A549 (cell line): ENCODE results near the gene PKHD1. TPM values are rescaled to one million over a fixed set of nuclear protein-coding genes. Genes with fewer than 3 reads are reported as not detected.
A peak's percentile ranks its signal among the peaks of the same experiment; 100 is the strongest.

Experiments
- ATAC-seq, 2 experiments: fragments of 200-7000 bp in 1 of 2; fragments of >200 bp in 1 of 2; cut with Nextera tagmentation in 1 of 2; cut with Tn5 transposase in 1 of 2; 3 replicates each; pipeline versions ENCODE4 v1.8.0 to v1.9.1; 2018 to 2020; ENCODE audit warnings: mild to moderate bottlenecking in 1 of 2, moderate library complexity in 1 of 2
- CTCF ChIA-PET: fragments of 300-600 bp; sonication (Branson Sonifier 250); formaldehyde crosslinking; extraction: SDS; loops from one replicate; lab custom pipeline; 2021; ENCODE audit warnings: antibody characterized with exemption, inconsistent platforms; lab: Yijun Ruan, JAX
- POLR2A ChIA-PET: fragments of 350-600 bp; formaldehyde crosslinking; extraction: SDS; loops from one replicate; lab custom pipeline; 2021; ENCODE audit warnings: antibody characterized with exemption, inconsistent platforms; lab: Yijun Ruan, JAX
- DNase-seq, 2 experiments: peaks; one replicate each; pipeline versions ENCODE4 v3.0.0 to v3.0.0-alpha.2; 2011 to 2016; ENCODE audit warnings: low read depth in 1 of 2, low spot score in 1 of 2
- FAIRE-seq: peaks from 2 replicates; lab custom pipeline; 2011; peaks lifted over from hg19 to GRCh38; lab: Jason Lieb, UNC
- H3K27ac ChIP-seq, 2 experiments: fragments of >200 bp; sonication (Bioruptor Twin); formaldehyde crosslinking; 3 replicates each; pipeline ENCODE4 v1.5.1; 2016 to 2017
- H3K4me1 ChIP-seq: fragments of >200 bp; sonication (Bioruptor Twin); formaldehyde crosslinking; 3 replicates; pipeline ENCODE4 v1.6.1; 2016
- H3K4me2 ChIP-seq: fragments of >200 bp; sonication (Bioruptor Twin); formaldehyde crosslinking; 3 replicates; pipeline ENCODE4 v1.6.1; 2016
- H3K4me3 ChIP-seq: fragments of >200 bp; sonication (Bioruptor Twin); formaldehyde crosslinking; 3 replicates; pipeline ENCODE4 v1.5.1; 2016
- H3K9me3 ChIP-seq: fragments of >200 bp; sonication (Bioruptor Twin); formaldehyde crosslinking; 3 replicates; pipeline ENCODE4 v1.6.1; 2016
- CBX2 ChIP-seq: fragments of 200-600 bp; sonication (generic); IDR thresholded peaks from 2 replicates; pipeline ENCODE4 v1.6.1; 2016; ENCODE audit warnings: low read depth, mild to moderate bottlenecking, borderline replicate concordance
- FOSB ChIP-seq: fragments of 250-450 bp; sonication (Bioruptor Pico); IDR thresholded peaks from 2 replicates; pipeline ENCODE4 v1.5.0; 2020; ENCODE audit warnings: mild to moderate bottlenecking, moderate library complexity
- FOXS1 ChIP-seq: fragments of 250-450 bp; sonication (Bioruptor Pico); IDR thresholded peaks from 2 replicates; pipeline ENCODE4 v1.5.0; 2020; ENCODE audit warnings: mild to moderate bottlenecking, moderate library complexity
- HOXA7 ChIP-seq: fragments of 250-450 bp; sonication (Bioruptor Pico); IDR thresholded peaks from 2 replicates; pipeline ENCODE4 v1.5.0; 2020; ENCODE audit warnings: mild to moderate bottlenecking, moderate library complexity
- KDM1A ChIP-seq: fragments of 200-600 bp; sonication (generic); IDR thresholded peaks from 2 replicates; pipeline ENCODE4 v1.6.1; 2016; ENCODE audit warnings: low read depth, mild to moderate bottlenecking
- KDM5A ChIP-seq: fragments of 200-600 bp; sonication (generic); IDR thresholded peaks from 2 replicates; pipeline ENCODE4 v1.6.1; 2016; ENCODE audit warnings: antibody characterized with exemption, mild to moderate bottlenecking
- MAFK ChIP-seq: fragments of 450-650 bp; IDR thresholded peaks from 2 replicates; pipeline ENCODE4 v1.6.1; 2014; ENCODE audit not compliant: partially characterized antibody
- MYC ChIP-seq: IDR thresholded peaks from 2 replicates; pipeline ENCODE4 v1.6.1; 2012; ENCODE audit warnings: mild to moderate bottlenecking, inconsistent platforms, low read length, improper control_type of control experiment, borderline replicate concordance
- RAD21 ChIP-seq, 2 experiments: fragments of >200 bp in 1 of 2; sonication (Bioruptor Twin) in 1 of 2; formaldehyde crosslinking in 1 of 2; IDR thresholded peaks in 1 of 2; conservative IDR thresholded peaks in 1 of 2; 2 replicates in 1 of 2; 3 replicates in 1 of 2; pipeline ENCODE4 v1.6.1; 2012 to 2018; ENCODE audit warnings: inconsistent platforms in 1 of 2
- RARB ChIP-seq: fragments of 250-450 bp; sonication (Bioruptor Pico); IDR thresholded peaks from 2 replicates; pipeline ENCODE4 v1.8.0; 2021; ENCODE audit warnings: mild to moderate bottlenecking, moderate library complexity
- RCOR1 ChIP-seq: fragments of 150-350 bp; IDR thresholded peaks from 2 replicates; pipeline ENCODE4 v1.6.1; 2014; ENCODE audit warnings: antibody characterized with exemption, low read length, low read depth
- RNF2 ChIP-seq: fragments of 200-600 bp; sonication (generic); IDR thresholded peaks from 2 replicates; pipeline ENCODE4 v1.6.1; 2016; ENCODE audit warnings: low read depth, mild to moderate bottlenecking, antibody characterized with exemption, moderate library complexity, borderline replicate concordance
- SMC3 ChIP-seq: fragments of >200 bp; sonication (Bioruptor Twin); formaldehyde crosslinking; IDR thresholded peaks from 3 replicates; pipeline ENCODE4 v1.6.1; 2018; ENCODE audit warnings: inconsistent platforms
- ZC3H11A ChIP-seq: fragments of 450-650 bp; IDR thresholded peaks from 2 replicates; pipeline ENCODE4 v1.6.1; 2014; ENCODE audit warnings: antibody characterized with exemption, mild to moderate bottlenecking
- ZFP36 ChIP-seq: fragments of 450-650 bp; IDR thresholded peaks from 2 replicates; pipeline ENCODE4 v1.6.1; 2014; ENCODE audit warnings: borderline replicate concordance; ENCODE audit not compliant: partially characterized antibody
- ZSCAN20 ChIP-seq: fragments of 250-450 bp; sonication (Bioruptor Pico); IDR thresholded peaks from 2 replicates; pipeline ENCODE4 v1.8.0; 2022; ENCODE audit warnings: mild to moderate bottlenecking, moderate library complexity
- WGBS: methylation state at CpG from one replicate; pipeline ENCODE4 v1.1.6; 2017; ENCODE audit errors: missing lambda C conversion rate; 5-methylcytosine and 5-hydroxymethylcytosine counted together
- polyA plus RNA-seq, 4 experiments: library from polyadenylated mRNA; depleted of rRNA in 3 of 4; stranded (reverse); fragments of >200 nt; fragmentation: RNase III in 1 of 4; extraction: RNeasy Plus Mini Kit Qiagen cat#74134 plus additional on column Dnase treatment in 1 of 4; gene quantifications; 2 replicates in 3 of 4; 3 replicates in 1 of 4; pipeline ENCODE4 v1.2.3, GENCODE V29; 2011 to 2017
- TF ChIP-seq, protein P1 (sequence below): fragments of >200 bp; sonication (Bioruptor Twin); formaldehyde crosslinking; IDR thresholded peaks from 2 replicates; pipeline ENCODE4 v1.6.1; 2016
- TF ChIP-seq, protein P2 (sequence below): IDR thresholded peaks from 2 replicates; pipeline ENCODE4 v1.6.1; 2012
- TF ChIP-seq, protein P3 (sequence below): fragments of 150-350 bp; IDR thresholded peaks from 2 replicates; pipeline ENCODE4 v1.6.1; 2014; ENCODE audit warnings: low read depth, mild to moderate bottlenecking, low read length
- TF ChIP-seq, protein P4 (sequence below): fragments of 200-600 bp; sonication (generic); IDR thresholded peaks from 2 replicates; pipeline ENCODE4 v1.6.1; 2016; ENCODE audit warnings: antibody characterized with exemption, mild to moderate bottlenecking, moderate library complexity

Gene PKHD1
- polyA plus RNA-seq, 2 of the 4 experiments (the other 2 are of a cell fraction), result not detected

DNA sequence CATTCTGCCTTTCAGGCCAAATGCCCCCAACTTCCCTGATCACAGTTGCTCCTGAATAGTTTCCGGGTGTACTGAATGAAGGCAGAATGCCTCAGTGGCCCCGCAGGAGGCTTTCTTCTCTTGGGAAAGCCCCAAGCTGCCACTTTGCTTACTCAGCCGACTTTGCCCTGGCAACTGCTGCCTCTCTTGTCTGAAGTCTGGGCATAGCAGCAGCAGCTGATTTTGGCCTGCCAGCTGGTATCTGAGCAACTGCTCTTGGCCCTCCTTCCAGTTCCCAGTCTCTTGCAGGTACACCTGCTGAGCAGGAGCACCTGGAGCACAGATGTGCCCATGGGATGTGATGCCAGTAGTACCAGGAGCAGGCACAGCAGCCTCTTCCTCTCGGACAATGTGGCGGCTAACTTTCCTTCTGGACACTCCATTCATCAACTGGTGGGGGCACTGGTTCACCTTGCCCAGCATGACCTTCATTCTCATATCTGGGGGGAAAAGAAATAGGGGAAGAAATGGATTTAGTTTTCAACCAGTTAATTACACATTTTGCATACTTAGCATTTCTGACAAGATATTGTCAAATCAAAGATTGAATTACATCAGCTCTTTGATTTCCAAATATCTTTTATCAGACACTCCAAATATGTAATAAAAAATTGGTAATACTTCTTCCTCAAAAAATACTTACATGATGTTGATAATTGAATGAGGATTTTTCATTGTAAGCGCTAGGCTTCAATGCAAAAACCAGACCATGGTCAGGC lies 468.2 kb downstream of the PKHD1 start:
- Histone ChIP-seq H3K4me1 (no peaks in the 10 kb centered on the region), H3K9me3 (no peaks in the 10 kb centered on the region), H3K4me3 (no peak overlapping the region), H3K4me2 (no peak overlapping the region), H3K27ac (no peak overlapping the region)
- WGBS, result 49% methylated on average over 5 of the region's 6 CpGs
- CTCF ChIA-PET, result interaction anchor here (0.7 to 1.3 kb wide), 2 partner anchors 13 to 16 kb away, joined by 3 to 4 read pairs; no protein-coding TSS in a partner anchor
- FAIRE-seq (no peak), DNase-seq (no peak), ATAC-seq (no peak)
- TF ChIP-seq, protein P1, sequence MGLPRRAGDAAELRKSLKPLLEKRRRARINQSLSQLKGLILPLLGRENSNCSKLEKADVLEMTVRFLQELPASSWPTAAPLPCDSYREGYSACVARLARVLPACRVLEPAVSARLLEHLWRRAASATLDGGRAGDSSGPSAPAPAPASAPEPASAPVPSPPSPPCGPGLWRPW, result no peak
- TF ChIP-seq ZSCAN20 (CRISPR knock-in tag) (no peak), MAFK (peak; percentile 32)
- POLR2A ChIA-PET, result no interaction called here

DNA sequence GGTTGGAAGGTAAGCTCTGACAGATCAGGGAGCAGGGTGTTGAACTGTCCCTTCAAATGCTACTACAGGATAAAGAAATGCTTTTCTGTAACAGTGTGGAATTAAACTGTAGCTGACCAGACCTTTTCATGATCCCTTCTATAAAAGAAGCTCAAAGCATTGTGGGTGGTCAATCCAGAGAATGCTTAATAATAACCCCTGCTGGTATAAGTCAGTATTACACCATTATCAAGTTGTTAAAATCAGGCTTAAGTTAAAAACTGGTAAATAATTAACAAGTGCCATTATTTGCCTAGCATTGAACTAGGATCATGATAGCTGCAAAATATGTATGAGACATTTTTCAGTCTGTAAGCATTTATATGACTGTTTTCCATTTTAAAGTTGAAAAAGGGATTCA lies 468.9 kb downstream of the PKHD1 start:
- TF ChIP-seq CBX2 (no peak), RCOR1 (no peak), FOXS1 (CRISPR knock-in tag) (no peak), FOSB (CRISPR knock-in tag) (no peak), SMC3 (no peak), RARB (no peak), HOXA7 (CRISPR knock-in tag) (no peak), MYC (no peak), RAD21 (conservative IDR thresholded peaks at IDR 0.05 in 1 of 2, IDR thresholded peaks at IDR 0.05 in 1 of 2) (no peak), ZSCAN20 (CRISPR knock-in tag) (no peak), ZFP36 (no peak), KDM5A (no peak), ZC3H11A (no peak), RNF2 (no peak), KDM1A (no peak)
- TF ChIP-seq, protein P2, sequence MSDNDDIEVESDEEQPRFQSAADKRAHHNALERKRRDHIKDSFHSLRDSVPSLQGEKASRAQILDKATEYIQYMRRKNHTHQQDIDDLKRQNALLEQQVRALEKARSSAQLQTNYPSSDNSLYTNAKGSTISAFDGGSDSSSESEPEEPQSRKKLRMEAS, result no peak
- TF ChIP-seq, protein P3, sequence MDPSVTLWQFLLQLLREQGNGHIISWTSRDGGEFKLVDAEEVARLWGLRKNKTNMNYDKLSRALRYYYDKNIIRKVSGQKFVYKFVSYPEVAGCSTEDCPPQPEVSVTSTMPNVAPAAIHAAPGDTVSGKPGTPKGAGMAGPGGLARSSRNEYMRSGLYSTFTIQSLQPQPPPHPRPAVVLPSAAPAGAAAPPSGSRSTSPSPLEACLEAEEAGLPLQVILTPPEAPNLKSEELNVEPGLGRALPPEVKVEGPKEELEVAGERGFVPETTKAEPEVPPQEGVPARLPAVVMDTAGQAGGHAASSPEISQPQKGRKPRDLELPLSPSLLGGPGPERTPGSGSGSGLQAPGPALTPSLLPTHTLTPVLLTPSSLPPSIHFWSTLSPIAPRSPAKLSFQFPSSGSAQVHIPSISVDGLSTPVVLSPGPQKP, result no peak
- TF ChIP-seq, protein P4, sequence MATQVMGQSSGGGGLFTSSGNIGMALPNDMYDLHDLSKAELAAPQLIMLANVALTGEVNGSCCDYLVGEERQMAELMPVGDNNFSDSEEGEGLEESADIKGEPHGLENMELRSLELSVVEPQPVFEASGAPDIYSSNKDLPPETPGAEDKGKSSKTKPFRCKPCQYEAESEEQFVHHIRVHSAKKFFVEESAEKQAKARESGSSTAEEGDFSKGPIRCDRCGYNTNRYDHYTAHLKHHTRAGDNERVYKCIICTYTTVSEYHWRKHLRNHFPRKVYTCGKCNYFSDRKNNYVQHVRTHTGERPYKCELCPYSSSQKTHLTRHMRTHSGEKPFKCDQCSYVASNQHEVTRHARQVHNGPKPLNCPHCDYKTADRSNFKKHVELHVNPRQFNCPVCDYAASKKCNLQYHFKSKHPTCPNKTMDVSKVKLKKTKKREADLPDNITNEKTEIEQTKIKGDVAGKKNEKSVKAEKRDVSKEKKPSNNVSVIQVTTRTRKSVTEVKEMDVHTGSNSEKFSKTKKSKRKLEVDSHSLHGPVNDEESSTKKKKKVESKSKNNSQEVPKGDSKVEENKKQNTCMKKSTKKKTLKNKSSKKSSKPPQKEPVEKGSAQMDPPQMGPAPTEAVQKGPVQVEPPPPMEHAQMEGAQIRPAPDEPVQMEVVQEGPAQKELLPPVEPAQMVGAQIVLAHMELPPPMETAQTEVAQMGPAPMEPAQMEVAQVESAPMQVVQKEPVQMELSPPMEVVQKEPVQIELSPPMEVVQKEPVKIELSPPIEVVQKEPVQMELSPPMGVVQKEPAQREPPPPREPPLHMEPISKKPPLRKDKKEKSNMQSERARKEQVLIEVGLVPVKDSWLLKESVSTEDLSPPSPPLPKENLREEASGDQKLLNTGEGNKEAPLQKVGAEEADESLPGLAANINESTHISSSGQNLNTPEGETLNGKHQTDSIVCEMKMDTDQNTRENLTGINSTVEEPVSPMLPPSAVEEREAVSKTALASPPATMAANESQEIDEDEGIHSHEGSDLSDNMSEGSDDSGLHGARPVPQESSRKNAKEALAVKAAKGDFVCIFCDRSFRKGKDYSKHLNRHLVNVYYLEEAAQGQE, result no peak
- Histone ChIP-seq H3K27ac (no peak overlapping the region), H3K4me2 (no peak overlapping the region), H3K4me1 (no peaks in the 10 kb centered on the region), H3K4me3 (no peak overlapping the region), H3K9me3 (no peaks in the 10 kb centered on the region)
- FAIRE-seq, result no peak
- POLR2A ChIA-PET, result no interaction called here
- peak in 1 of 2 experiments; percentile 15 for DNase-seq
- ATAC-seq, result no peak
- CTCF ChIA-PET, result interaction anchor here (0.6 to 1.3 kb wide), 3 partner anchors 9 to 17 kb away, joined by 3 to 4 read pairs (median 3); no protein-coding TSS in a partner anchor
